CD4-positive, alpha-beta memory T cell (primary cell): Measurements from ENCODE around the gene MUC5AC. TPM values are rescaled to one million over a fixed set of nuclear protein-coding genes. Genes with fewer than 3 reads are reported as not detected.

ENCODE experiments used
- CTCF ChIA-PET: fragments of 350-600 bp; sonication (Branson Sonifier 250); formaldehyde crosslinking; loops from one replicate; lab custom pipeline; 2021; ENCODE audit warnings: inconsistent platforms; ENCODE audit not compliant: partially characterized antibody; lab: Charles Lee
- POLR2A ChIA-PET: fragments of 350-600 bp; sonication (Branson Sonifier 250); formaldehyde crosslinking; loops from one replicate; lab custom pipeline; 2021; ENCODE audit not compliant: partially characterized antibody; lab: Charles Lee
- DNase-seq, 5 donors: peaks; one replicate each; pipeline versions ENCODE4 v3.0.0 to v3.0.0-alpha.2; 2020 to 2022; ENCODE audit warnings: mixed read lengths in 1 of 5
- H3K27ac ChIP-seq: one replicate; pipeline ENCODE4 v1.7.0; 2013; ENCODE audit warnings: low read depth, low read length
- H3K27me3 ChIP-seq: 2 replicates; pipeline ENCODE4 v1.7.0; 2013; ENCODE audit warnings: mild to moderate bottlenecking, low read length, moderate library complexity; ENCODE audit not compliant: insufficient read depth
- H3K36me3 ChIP-seq: 2 replicates; pipeline ENCODE4 v1.7.0; 2013; ENCODE audit warnings: mild to moderate bottlenecking, low read length, moderate library complexity; ENCODE audit not compliant: insufficient read depth
- H3K4me1 ChIP-seq: 2 replicates; pipeline ENCODE4 v1.7.0; 2013; ENCODE audit warnings: mild to moderate bottlenecking, low read length, moderate library complexity; ENCODE audit not compliant: insufficient read depth
- H3K4me3 ChIP-seq, 2 donors: one replicate each; pipeline ENCODE4 v1.7.0; 2013; ENCODE audit warnings: low read length in 2 of 2, mild to moderate bottlenecking in 1 of 2
- H3K9me3 ChIP-seq, 2 donors: one replicate each; pipeline ENCODE4 v1.7.0; 2013; ENCODE audit warnings: low read length in 2 of 2, control low read depth in 1 of 2; ENCODE audit not compliant: control insufficient read depth in 1 of 2
- H3K27ac Mint-ChIP-seq, 7 donors: one replicate each; pipeline ENCODE4 v1.8.0; 2020 to 2021; ENCODE audit warnings: mixed read lengths in 7 of 7, mild to moderate bottlenecking in 6 of 7, inconsistent platforms in 3 of 7, moderate library complexity in 3 of 7
- H3K27me3 Mint-ChIP-seq, 2 donors: one replicate each; pipeline ENCODE4 v1.8.0; 2020 to 2021; ENCODE audit warnings: mixed read lengths in 2 of 2
- H3K36me3 Mint-ChIP-seq, 2 donors: one replicate each; pipeline ENCODE4 v1.8.0; 2020 to 2021; ENCODE audit warnings: mixed read lengths in 2 of 2, inconsistent platforms in 1 of 2, mild to moderate bottlenecking in 1 of 2
- H3K4me1 Mint-ChIP-seq, 4 donors: one replicate each; pipeline ENCODE4 v1.8.0; 2020 to 2021; ENCODE audit warnings: mixed read lengths in 4 of 4, mild to moderate bottlenecking in 1 of 4
- H3K4me3 Mint-ChIP-seq, 8 donors: one replicate each; pipeline ENCODE4 v1.8.0; 2020 to 2021; ENCODE audit warnings: mixed read lengths in 8 of 8, mild to moderate bottlenecking in 7 of 8, moderate library complexity in 6 of 8, inconsistent platforms in 3 of 8
- H3K9me3 Mint-ChIP-seq, 8 donors: one replicate each; pipeline ENCODE4 v1.8.0; 2020 to 2021; ENCODE audit warnings: mixed read lengths in 8 of 8, mild to moderate bottlenecking in 5 of 8, inconsistent platforms in 3 of 8, moderate library complexity in 1 of 8
- intact Hi-C: fragments of 100-400 bp; cut with micrococcal nuclease; formaldehyde crosslinking; loops from one replicate; pipeline ENCODE4 v1.15.1; 2023
- polyA plus RNA-seq, 2 donors: library from polyadenylated mRNA; unstranded; fragments of 300-500 nt; fragmentation: Illumina TruSeq; gene quantifications; one replicate each; pipeline ENCODE4 v1.2.3, GENCODE V29; 2021
- total RNA-seq, 2 experiments: library from RNA; stranded (reverse); gene quantifications; one replicate each; pipeline ENCODE4 v1.2.3, GENCODE V29; 2021

Gene MUC5AC
- total and polyA plus RNA-seq, 4 experiments from 2014 or later: not detected

- intact Hi-C loops: no loop called here
- Histone ChIP-seq H3K9me3 (no peaks in the 10 kb centered on the region), H3K27me3 (no peaks in the 10 kb centered on the region), H3K36me3 (no peaks in the 10 kb centered on the region), H3K4me3 (no peak overlapping the region), H3K27ac (no peak overlapping the region), H3K4me1 (no peaks in the 10 kb centered on the region)
- H3K4me1 Mint-ChIP-seq: no peaks in the 10 kb centered on the region
- CTCF ChIA-PET: no interaction called here
- peaks cover 0 to 2% of the 10 kb centered on the region in 2 donors for H3K27me3 Mint-ChIP-seq
- no peak overlapping the region for H3K4me3 Mint-ChIP-seq
- peaks cover 0 to 1% (median 0%) of the 10 kb centered on the region in 8 donors for H3K9me3 Mint-ChIP-seq
- no peaks in the 10 kb centered on the region for H3K36me3 Mint-ChIP-seq
- no peak overlapping the region for H3K27ac Mint-ChIP-seq
- DNase-seq: no peak
- POLR2A ChIA-PET: no interaction called here
Observed at GRCh38 chr11:1196516-1197391, 39.0 kb downstream of the MUC5AC start.

DNA sequence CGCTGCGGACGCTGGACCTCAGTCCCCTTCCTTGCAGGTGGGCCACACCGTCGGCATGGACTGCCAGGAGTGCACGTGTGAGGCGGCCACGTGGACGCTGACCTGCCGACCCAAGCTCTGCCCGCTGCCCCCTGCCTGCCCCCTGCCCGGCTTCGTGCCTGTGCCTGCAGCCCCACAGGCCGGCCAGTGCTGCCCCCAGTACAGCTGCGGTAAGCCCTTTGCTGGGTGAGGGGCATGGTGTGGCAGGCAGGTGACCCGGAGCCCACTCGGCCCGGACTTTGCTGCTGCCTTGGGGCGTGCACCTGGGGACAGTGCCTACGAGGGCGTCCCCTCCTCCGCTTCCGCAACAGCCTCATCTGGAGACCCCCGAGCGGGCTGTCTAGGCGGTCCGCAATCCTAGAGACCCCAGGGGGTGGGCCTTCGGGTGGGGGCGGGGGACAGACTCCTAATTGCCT, 39.7 kb downstream of the MUC5AC start:
- Histone ChIP-seq H3K4me3 (no peak overlapping the region), H3K27me3 (no peaks in the 10 kb centered on the region), H3K36me3 (no peaks in the 10 kb centered on the region), H3K9me3 (no peaks in the 10 kb centered on the region), H3K4me1 (no peaks in the 10 kb centered on the region), H3K27ac (no peak overlapping the region)
- Mint-ChIP-seq H3K4me1 (no peaks in the 10 kb centered on the region), H3K27me3 (peaks cover 0 to 2% of the 10 kb centered on the region in 2 donors), H3K36me3 (no peaks in the 10 kb centered on the region), H3K27ac (no peak overlapping the region), H3K4me3 (no peak overlapping the region), H3K9me3 (peaks cover 0 to 1% (median 0%) of the 10 kb centered on the region in 8 donors)
- ChIA-PET POLR2A (no interaction called here), CTCF (no interaction called here)
- no peak for DNase-seq
- intact Hi-C loops: no loop called here

GRCh38 chr11:1197886-1198560, 40.3 kb downstream of the MUC5AC start:
- H3K27me3 ChIP-seq: no peaks in the 10 kb centered on the region
- DNase-seq: no peak
- POLR2A ChIA-PET: no interaction called here
- no peaks in the 10 kb centered on the region for H3K4me1 Mint-ChIP-seq
- H3K27me3 Mint-ChIP-seq: peaks cover 0 to 2% of the 10 kb centered on the region in 2 donors
- H3K27ac Mint-ChIP-seq: no peak overlapping the region
- intact Hi-C loops: no loop called here
- H3K9me3 ChIP-seq: no peaks in the 10 kb centered on the region
- H3K9me3 Mint-ChIP-seq: peaks cover 0 to 1% (median 0%) of the 10 kb centered on the region in 8 donors
- CTCF ChIA-PET: no interaction called here
- H3K4me3 Mint-ChIP-seq: no peak overlapping the region
- no peaks in the 10 kb centered on the region for H3K36me3 Mint-ChIP-seq
- H3K4me1 ChIP-seq: no peaks in the 10 kb centered on the region
- no peak overlapping the region for H3K27ac ChIP-seq
- no peaks in the 10 kb centered on the region for H3K36me3 ChIP-seq
- no peak overlapping the region for H3K4me3 ChIP-seq

- no peak for DNase-seq
- Mint-ChIP-seq H3K36me3 (no peaks in the 10 kb centered on the region), H3K27ac (no peak overlapping the region), H3K4me1 (no peaks in the 10 kb centered on the region), H3K27me3 (peaks cover 0 to 2% of the 10 kb centered on the region in 2 donors), H3K9me3 (peaks cover 0 to 1% (median 0%) of the 10 kb centered on the region in 8 donors), H3K4me3 (no peak overlapping the region)
- H3K27ac ChIP-seq: no peak overlapping the region
- no peaks in the 10 kb centered on the region for H3K36me3 ChIP-seq
- ChIA-PET POLR2A (no interaction called here), CTCF (no interaction called here)
- no peaks in the 10 kb centered on the region for H3K4me1 ChIP-seq
- intact Hi-C loops: no loop called here
- no peaks in the 10 kb centered on the region for H3K9me3 ChIP-seq
- no peak overlapping the region for H3K4me3 ChIP-seq
- H3K27me3 ChIP-seq: no peaks in the 10 kb centered on the region
Observed at GRCh38 chr11:1198561-1199240, 40.9 kb downstream of the MUC5AC start.

DNA sequence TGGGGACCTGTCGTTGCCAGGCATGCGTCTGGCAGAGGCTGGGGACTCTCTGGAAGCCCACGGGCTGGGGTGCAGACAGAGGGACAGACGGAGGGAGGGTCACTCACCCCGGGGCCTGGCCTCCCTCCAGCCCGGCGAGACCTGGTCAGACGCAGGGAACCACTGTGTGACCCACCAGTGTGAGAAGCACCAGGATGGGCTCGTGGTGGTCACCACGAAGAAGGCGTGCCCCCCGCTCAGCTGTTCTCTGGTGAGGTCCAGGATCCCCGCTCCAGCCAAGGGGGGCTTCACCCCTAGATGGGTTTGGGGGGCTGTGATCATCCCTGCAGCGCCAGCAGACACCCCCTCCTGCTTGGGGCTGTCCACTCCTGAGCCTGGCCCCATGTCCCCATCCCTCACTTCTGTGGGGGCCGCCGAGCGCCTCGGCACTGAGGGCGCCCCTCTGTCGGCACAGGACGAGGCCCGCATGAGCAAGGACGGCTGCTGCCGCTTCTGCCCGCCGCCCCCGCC, 41.5 kb downstream of the MUC5AC start:
- Histone ChIP-seq H3K9me3 (no peaks in the 10 kb centered on the region), H3K4me1 (no peaks in the 10 kb centered on the region), H3K4me3 (no peak overlapping the region), H3K27ac (no peak overlapping the region), H3K36me3 (no peaks in the 10 kb centered on the region), H3K27me3 (no peaks in the 10 kb centered on the region)
- no peak overlapping the region for H3K4me3 Mint-ChIP-seq
- CTCF ChIA-PET: no interaction called here
- no peak overlapping the region for H3K27ac Mint-ChIP-seq
- POLR2A ChIA-PET: no interaction called here
- intact Hi-C loops: no loop called here
- H3K9me3 Mint-ChIP-seq: peaks cover 0 to 1% (median 0%) of the 10 kb centered on the region in 8 donors
- H3K27me3 Mint-ChIP-seq: peaks cover 0 to 2% of the 10 kb centered on the region in 2 donors
- H3K4me1 Mint-ChIP-seq: no peaks in the 10 kb centered on the region
- H3K36me3 Mint-ChIP-seq: no peaks in the 10 kb centered on the region
- no peak for DNase-seq

GRCh38 chr11:1199751-1200610, 42.2 kb downstream of the MUC5AC start:
- no peak overlapping the region for H3K4me3 Mint-ChIP-seq
- Histone ChIP-seq H3K27me3 (no peaks in the 10 kb centered on the region), H3K4me1 (no peaks in the 10 kb centered on the region), H3K27ac (no peak overlapping the region), H3K4me3 (no peak overlapping the region), H3K9me3 (no peaks in the 10 kb centered on the region), H3K36me3 (no peaks in the 10 kb centered on the region)
- H3K4me1 Mint-ChIP-seq: no peaks in the 10 kb centered on the region
- ChIA-PET CTCF (no interaction called here), POLR2A (interaction anchor here (1.4 kb wide), 1 partner anchor 375 kb away, joined by 3 read pairs; no protein-coding TSS in a partner anchor)
- no peak overlapping the region for H3K27ac Mint-ChIP-seq
- H3K36me3 Mint-ChIP-seq: no peaks in the 10 kb centered on the region
- intact Hi-C loops: no loop called here
- DNase-seq: no peak
- H3K9me3 Mint-ChIP-seq: peaks cover 0 to 1% (median 0%) of the 10 kb centered on the region in 8 donors
- peaks cover 0 to 2% of the 10 kb centered on the region in 2 donors for H3K27me3 Mint-ChIP-seq
